HepG2 (cell line): ENCODE results near the gene HSPA1A. TPM values are rescaled to one million over a fixed set of nuclear protein-coding genes. Genes with fewer than 3 reads are reported as not detected.

Source experiments
- CCDC6 ChIP-seq: sonication (generic); formaldehyde crosslinking; IDR thresholded peaks from 2 replicates; pipeline ENCODE4 v1.8.1; 2022; ENCODE audit warnings: mild to moderate bottlenecking, missing genetic modification reagents, moderate library complexity
- DNMT1 ChIP-seq: sonication (generic); formaldehyde crosslinking; IDR thresholded peaks from 2 replicates; pipeline ENCODE4 v1.5.1; 2020; ENCODE audit warnings: mild to moderate bottlenecking, missing genetic modification reagents
- ESRRA ChIP-seq: sonication (generic); formaldehyde crosslinking; IDR thresholded peaks from 2 replicates; pipeline ENCODE4 v1.5.1; 2020; ENCODE audit warnings: mild to moderate bottlenecking, low read depth, missing genetic modification reagents
- KDM4B ChIP-seq: sonication (generic); formaldehyde crosslinking; IDR thresholded peaks from 2 replicates; pipeline ENCODE4 v1.4.0; 2020; ENCODE audit warnings: missing genetic modification reagents
- RFXANK ChIP-seq: IDR thresholded peaks from 2 replicates; pipeline ENCODE4 v1.6.1; 2016
- TBX2 ChIP-seq: sonication (generic); formaldehyde crosslinking; IDR thresholded peaks from 2 replicates; pipeline ENCODE4 v1.5.0; 2020; ENCODE audit warnings: missing genetic modification reagents, mild to moderate bottlenecking, borderline replicate concordance
- ZNF3 ChIP-seq: IDR thresholded peaks from 2 replicates; pipeline ENCODE4 v1.7.0; 2017; ENCODE audit warnings: inconsistent platforms
- ZNF709 ChIP-seq: sonication (generic); formaldehyde crosslinking; IDR thresholded peaks from 2 replicates; pipeline ENCODE4 v1.5.0; 2020; ENCODE audit warnings: mild to moderate bottlenecking, missing genetic modification reagents
- polyA plus RNA-seq, 8 experiments: library from polyadenylated mRNA; depleted of rRNA in 3 of 8; stranded (reverse) in 7 of 8; unstranded in 1 of 8; fragments of >200 nt; fragmentation: Illumina TruSeq in 4 of 8; extraction: Trizol in 4 of 8; gene quantifications; 2 replicates each; pipeline versions ENCODE4 v1.2.1 to v1.2.3, GENCODE V29; 2011 to 2016; ENCODE audit warnings: low read depth in 4 of 8, missing spikeins in 1 of 8, mixed read lengths in 1 of 8; ENCODE audit not compliant: insufficient read depth in 1 of 8
- total RNA-seq, 5 experiments: library from RNA; depleted of rRNA; stranded (reverse); fragments of >200 nt; fragmentation: Illumina TruSeq; extraction: Trizol; gene quantifications; 2 replicates each; pipeline ENCODE4 v1.2.3, GENCODE V29; 2016; ENCODE audit warnings: low read depth in 1 of 5
- TF ChIP-seq, protein P1 (sequence below), 2 experiments: fragments of 450-650 bp in 1 of 2; sonication (generic) in 1 of 2; formaldehyde crosslinking in 1 of 2; IDR thresholded peaks; 2 replicates each; pipeline versions ENCODE4 v1.6.1 to v1.8.0; 2016 to 2022; ENCODE audit warnings: antibody characterized with exemption in 1 of 2, mild to moderate bottlenecking in 1 of 2, missing genetic modification reagents in 1 of 2
- TF ChIP-seq, protein P2 (sequence below): sonication (generic); formaldehyde crosslinking; IDR thresholded peaks from 2 replicates; pipeline ENCODE4 v1.5.0; 2020; ENCODE audit warnings: mild to moderate bottlenecking, missing genetic modification reagents, borderline replicate concordance
- TF ChIP-seq, protein P3 (sequence below): sonication (generic); formaldehyde crosslinking; IDR thresholded peaks from 2 replicates; pipeline ENCODE4 v1.9.0; 2022; ENCODE audit warnings: missing genetic modification reagents, mild to moderate bottlenecking, borderline replicate concordance

Gene HSPA1A
- total and polyA plus RNA-seq, 2 of the 13 experiments (the other 11 are each of a cell fraction or from before 2014, with no cell fraction given): 44.5 to 85.0 TPM

DNA sequence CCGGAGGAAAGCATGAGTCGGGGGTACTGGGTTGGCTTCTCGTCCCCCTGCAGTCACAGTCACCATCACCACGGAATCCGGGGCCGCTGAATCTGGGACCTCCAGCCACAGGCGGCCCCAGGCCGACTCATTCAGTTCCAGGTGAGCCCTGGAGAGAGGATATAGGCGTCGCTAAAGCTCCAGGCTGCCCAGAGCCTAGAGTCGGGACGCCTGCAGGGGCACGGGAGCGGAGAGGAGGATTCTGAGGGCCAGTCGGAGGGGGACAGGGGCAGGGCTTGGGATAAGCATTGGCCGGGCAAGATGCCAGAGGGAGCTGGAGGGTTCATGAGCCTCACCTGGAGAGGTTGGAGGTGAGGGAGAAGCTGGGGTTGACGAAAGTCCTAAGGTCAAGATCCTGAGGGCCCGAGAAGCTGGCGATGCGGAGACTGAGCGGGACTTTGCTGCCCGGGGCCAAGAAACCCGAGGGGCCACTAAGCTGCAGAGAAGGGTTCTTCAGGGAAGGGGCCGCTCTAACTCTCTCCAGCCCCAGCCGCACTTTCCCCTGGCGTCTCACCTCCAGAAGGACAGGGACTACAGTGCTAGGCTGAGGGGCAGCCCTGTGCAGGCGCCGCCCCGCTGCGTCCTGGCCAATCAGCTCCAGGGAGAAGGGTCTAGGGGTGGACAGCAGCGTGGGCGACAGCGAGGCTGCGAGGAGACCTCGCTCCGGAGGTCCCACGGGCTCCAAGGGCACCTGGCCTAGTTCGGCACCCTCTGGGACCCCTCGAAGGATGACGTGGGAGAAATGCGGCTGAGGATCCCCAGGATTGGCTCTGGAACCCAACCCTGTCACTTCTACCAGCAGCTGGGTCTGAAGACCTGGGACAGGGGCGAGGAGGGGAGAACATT lies 49.2 kb upstream of the HSPA1A start (continued):
- TF ChIP-seq, protein P1, sequence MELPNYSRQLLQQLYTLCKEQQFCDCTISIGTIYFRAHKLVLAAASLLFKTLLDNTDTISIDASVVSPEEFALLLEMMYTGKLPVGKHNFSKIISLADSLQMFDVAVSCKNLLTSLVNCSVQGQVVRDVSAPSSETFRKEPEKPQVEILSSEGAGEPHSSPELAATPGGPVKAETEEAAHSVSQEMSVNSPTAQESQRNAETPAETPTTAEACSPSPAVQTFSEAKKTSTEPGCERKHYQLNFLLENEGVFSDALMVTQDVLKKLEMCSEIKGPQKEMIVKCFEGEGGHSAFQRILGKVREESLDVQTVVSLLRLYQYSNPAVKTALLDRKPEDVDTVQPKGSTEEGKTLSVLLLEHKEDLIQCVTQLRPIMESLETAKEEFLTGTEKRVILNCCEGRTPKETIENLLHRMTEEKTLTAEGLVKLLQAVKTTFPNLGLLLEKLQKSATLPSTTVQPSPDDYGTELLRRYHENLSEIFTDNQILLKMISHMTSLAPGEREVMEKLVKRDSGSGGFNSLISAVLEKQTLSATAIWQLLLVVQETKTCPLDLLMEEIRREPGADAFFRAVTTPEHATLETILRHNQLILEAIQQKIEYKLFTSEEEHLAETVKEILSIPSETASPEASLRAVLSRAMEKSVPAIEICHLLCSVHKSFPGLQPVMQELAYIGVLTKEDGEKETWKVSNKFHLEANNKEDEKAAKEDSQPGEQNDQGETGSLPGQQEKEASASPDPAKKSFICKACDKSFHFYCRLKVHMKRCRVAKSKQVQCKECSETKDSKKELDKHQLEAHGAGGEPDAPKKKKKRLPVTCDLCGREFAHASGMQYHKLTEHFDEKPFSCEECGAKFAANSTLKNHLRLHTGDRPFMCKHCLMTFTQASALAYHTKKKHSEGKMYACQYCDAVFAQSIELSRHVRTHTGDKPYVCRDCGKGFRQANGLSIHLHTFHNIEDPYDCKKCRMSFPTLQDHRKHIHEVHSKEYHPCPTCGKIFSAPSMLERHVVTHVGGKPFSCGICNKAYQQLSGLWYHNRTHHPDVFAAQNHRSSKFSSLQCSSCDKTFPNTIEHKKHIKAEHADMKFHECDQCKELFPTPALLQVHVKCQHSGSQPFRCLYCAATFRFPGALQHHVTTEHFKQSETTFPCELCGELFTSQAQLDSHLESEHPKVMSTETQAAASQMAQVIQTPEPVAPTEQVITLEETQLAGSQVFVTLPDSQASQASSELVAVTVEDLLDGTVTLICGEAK (IDR thresholded peaks at IDR 0.05): no peak
- TF ChIP-seq, protein P1 (CRISPR knock-in tag; IDR thresholded peaks at IDR 0.05): 0 out of 2 replicates have a peak, but pooled peaks have one; percentile 22
- peak; percentile 30; the same call in 1 of the 2 replicates for TF ChIP-seq RFXANK (CRISPR knock-in tag)
- no peak for TF ChIP-seq CCDC6
- TF ChIP-seq TBX2 (CRISPR knock-in tag): peak; percentile 75; the same call in 1 of the 2 replicates
- no peak for TF ChIP-seq ZNF3 (CRISPR knock-in tag)
- TF ChIP-seq ESRRA (CRISPR knock-in tag): peak; percentile 46; the same call in 1 of the 2 replicates
- TF ChIP-seq ZNF709 (CRISPR knock-in tag): peak; percentile 27; the same call in 1 of the 2 replicates
- TF ChIP-seq DNMT1 (CRISPR knock-in tag): no peak
- no peak for TF ChIP-seq KDM4B
- TF ChIP-seq, protein P2, sequence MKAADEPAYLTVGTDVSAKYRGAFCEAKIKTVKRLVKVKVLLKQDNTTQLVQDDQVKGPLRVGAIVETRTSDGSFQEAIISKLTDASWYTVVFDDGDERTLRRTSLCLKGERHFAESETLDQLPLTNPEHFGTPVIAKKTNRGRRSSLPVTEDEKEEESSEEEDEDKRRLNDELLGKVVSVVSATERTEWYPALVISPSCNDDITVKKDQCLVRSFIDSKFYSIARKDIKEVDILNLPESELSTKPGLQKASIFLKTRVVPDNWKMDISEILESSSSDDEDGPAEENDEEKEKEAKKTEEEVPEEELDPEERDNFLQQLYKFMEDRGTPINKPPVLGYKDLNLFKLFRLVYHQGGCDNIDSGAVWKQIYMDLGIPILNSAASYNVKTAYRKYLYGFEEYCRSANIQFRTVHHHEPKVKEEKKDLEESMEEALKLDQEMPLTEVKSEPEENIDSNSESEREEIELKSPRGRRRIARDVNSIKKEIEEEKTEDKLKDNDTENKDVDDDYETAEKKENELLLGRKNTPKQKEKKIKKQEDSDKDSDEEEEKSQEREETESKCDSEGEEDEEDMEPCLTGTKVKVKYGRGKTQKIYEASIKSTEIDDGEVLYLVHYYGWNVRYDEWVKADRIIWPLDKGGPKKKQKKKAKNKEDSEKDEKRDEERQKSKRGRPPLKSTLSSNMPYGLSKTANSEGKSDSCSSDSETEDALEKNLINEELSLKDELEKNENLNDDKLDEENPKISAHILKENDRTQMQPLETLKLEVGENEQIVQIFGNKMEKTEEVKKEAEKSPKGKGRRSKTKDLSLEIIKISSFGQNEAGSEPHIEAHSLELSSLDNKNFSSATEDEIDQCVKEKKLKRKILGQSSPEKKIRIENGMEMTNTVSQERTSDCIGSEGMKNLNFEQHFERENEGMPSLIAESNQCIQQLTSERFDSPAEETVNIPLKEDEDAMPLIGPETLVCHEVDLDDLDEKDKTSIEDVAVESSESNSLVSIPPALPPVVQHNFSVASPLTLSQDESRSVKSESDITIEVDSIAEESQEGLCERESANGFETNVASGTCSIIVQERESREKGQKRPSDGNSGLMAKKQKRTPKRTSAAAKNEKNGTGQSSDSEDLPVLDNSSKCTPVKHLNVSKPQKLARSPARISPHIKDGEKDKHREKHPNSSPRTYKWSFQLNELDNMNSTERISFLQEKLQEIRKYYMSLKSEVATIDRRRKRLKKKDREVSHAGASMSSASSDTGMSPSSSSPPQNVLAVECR: peak; percentile 59; the same call in 1 of the 2 replicates
- TF ChIP-seq, protein P3, sequence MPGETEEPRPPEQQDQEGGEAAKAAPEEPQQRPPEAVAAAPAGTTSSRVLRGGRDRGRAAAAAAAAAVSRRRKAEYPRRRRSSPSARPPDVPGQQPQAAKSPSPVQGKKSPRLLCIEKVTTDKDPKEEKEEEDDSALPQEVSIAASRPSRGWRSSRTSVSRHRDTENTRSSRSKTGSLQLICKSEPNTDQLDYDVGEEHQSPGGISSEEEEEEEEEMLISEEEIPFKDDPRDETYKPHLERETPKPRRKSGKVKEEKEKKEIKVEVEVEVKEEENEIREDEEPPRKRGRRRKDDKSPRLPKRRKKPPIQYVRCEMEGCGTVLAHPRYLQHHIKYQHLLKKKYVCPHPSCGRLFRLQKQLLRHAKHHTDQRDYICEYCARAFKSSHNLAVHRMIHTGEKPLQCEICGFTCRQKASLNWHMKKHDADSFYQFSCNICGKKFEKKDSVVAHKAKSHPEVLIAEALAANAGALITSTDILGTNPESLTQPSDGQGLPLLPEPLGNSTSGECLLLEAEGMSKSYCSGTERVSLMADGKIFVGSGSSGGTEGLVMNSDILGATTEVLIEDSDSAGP: peak; percentile 78; the same call in 1 of the 2 replicates
